HG03159 (cell line): ENCODE results near the gene RSRC1.
"Not testable (repeated sequence)": the region's sequence is repeated elsewhere in the genome, so short reads cannot be mapped to it uniquely, and the experiment has no call there.

ENCODE experiments used
- ATAC-seq: cut with Tn5 transposase; IDR thresholded peaks from one replicate; pipeline ENCODE4 v1.9.1; 2021; ENCODE audit warnings: mild to moderate bottlenecking, moderate library complexity; ENCODE audit not compliant: unreplicated experiment

Gene RSRC1

DNA sequence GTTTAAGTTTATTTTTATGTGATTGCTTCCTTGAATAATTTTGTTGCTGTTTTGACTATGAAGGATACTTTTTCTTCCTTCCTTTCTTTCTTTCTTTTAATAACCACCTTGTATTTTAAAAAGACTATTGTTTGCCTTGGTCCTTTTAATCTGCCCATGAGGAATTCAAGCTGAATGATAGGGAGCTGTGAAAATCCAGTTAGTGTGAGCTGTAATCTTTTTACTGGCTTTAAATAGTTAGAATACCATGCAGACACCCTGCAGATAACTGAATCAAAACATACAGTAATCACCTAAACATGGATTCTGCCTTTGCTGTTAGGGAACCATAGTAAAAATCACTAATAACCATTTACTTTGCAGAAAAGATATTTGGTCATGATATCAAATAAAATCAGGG, 110.7 kb downstream of the RSRC1 start:
- ATAC-seq: no peak

DNA sequence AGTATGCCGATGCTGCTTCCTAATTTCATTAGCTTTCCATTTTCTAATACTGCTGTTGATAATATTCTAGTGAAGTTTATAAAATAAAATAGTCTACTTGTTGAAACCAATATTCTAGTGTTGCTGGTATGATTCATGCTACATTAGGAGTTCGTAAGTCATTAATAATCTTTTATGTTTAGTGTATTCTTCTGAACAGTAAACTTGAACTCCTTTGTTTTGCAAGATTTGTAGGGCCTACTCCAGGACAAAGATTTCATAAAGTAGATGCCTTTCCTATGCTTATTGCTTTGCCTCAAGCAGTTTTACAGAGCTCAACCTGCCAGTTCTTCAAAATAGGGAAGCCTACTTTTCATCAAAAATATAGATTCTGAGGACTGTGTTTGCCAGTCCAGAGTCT, 111.5 kb downstream of the RSRC1 start:
- no peak for ATAC-seq

DNA sequence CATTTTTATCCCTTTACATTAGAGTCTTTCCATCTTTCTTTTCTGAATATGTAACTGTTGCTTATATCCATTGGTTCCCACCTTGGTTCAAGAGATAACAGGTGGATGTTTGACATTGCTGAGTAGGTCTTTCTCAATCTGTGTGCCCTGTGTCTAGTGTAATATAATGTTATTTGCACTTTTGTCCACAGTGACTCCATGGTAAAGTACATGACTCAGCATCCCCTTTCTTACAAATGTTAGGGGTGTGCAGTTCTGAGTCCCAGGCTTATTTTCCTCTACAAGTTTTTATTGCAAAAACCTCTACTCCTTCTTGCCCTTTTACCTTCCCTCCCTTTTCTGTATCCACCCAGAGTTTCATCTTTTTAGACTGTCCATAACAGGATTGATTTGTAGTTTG, 116.5 kb downstream of the RSRC1 start:
- no peak for ATAC-seq

DNA sequence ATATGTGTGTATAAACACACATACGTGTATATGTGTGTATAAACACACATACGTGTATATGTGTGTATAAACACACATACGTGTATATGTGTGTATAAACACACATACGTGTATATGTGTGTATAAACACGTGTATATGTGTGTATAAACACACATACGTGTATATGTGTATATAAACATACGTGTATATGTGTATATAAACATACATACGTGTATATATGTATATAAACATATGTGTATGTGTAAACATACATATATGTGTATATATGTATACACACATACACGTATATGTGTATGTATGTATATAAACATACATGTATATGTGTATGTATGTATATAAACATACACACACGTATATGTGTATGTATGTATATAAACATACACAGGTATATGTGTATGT, 119.1 kb downstream of the RSRC1 start:
- not testable (repeated sequence) for ATAC-seq

DNA sequence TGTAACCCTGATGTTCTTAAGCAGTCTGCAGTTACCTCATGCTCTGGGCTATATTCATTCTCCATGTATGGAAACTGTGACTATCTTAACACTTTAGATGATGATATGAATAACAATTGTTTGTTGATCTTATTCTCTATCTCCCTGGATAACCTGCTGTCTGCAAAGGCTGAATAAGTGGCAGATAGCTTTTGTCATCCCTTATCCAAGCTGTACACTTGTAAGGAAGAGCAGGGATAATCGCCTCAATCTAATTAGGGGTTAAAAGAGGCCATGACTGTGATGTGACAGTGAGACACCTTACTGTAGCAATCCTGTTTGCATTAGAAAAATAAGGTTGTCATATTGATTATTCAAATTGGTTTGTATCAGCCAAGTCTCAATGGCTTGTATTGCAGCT, 123.9 kb downstream of the RSRC1 start:
- ATAC-seq: no peak

DNA sequence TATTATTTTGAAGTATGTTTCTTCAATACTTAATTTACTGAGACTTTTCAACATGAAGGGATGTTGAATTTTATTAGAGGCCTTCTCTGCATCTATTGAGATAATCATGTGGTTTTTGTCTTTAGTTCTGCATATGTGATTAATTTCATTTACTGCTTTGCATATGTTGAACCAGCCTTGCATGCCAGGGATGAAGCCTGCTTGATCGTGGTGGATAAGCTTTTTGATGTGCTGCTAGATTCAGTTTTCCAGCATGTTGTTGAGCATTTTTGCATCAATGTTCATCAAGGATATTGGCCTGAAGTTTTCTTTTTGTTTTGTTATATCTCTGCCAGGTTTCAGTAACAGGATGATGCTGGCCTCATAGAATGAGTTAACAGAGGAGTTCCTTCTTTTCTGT, 134.4 kb downstream of the RSRC1 start:
- no peak for ATAC-seq

DNA sequence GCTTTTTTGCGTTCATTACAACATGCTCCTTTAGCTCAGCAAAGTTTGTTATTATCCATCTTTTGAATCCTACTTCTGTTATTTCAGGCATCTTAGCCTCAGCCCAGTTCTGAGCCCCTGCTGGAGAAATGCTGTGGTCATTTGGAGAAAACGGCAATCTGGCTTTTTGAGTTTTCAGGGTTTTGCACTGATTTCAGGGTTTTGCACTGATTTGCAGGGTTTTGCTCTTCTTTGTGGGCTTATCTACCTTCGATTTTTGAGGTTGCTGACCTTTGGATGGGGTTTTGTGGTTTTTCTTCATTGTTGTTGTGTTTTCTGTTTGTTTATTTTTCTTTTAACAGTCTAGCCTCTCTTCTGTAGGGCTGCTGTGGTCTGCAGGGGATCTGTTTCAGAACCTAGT, 137.4 kb downstream of the RSRC1 start:
- no peak for ATAC-seq

DNA sequence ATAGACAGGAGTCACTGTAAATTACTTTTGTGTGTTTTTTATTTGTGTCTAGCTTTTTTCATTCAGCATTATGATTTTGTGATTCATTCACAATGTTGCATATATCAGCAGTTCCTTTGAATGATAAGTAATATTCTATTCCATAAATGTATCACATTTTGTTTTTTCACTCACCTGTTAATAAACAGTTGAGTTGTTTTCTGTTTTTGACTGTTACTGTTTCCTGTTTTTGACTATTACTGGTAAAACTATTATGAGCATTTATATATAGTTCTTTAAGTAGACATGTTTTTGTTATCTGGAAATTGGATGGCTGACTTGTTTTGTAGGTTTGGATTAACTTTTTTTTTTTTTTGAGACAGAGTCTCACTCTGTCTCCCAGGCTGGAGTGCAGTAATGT, 138.4 kb downstream of the RSRC1 start:
- no peak for ATAC-seq

DNA sequence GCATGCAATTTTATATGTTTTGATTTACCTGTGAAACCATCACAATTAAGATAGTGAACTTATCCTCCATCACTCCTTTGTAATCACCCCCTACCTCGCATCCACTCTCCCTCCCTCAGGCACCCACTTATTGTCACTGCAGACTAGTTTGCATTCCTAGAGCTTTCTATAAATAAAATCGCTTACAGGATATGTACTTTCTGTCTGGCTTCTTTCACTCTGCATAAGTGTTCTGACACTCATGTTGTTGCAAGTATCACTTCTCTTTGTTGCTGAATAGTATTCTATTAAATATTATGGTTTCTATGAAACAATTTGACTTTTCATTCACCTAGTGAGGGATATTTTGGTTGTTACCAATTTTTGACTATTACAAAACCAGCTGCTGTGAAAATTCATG, 139.3 kb downstream of the RSRC1 start:
- ATAC-seq: peak; percentile 66

DNA sequence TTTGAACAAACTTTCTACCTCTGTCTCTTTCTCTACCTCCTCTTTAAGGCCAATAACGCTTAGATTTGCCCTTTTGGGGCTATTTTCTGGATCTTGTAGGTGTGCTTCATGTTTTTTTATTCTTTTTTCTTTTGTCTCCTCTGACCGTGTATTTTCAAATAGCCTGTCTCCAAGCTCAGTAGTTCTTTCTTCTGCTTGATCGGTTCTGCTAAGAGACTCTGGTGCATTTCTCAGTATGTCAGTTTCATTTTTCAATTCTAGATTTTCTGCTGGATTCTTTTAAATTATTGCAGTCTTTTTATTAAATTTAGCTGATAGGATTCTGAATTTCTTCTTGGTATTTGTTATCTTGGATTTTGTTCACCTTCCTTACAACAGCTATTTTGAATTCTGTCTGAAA, 148.7 kb downstream of the RSRC1 start:
- ATAC-seq: no peak

DNA sequence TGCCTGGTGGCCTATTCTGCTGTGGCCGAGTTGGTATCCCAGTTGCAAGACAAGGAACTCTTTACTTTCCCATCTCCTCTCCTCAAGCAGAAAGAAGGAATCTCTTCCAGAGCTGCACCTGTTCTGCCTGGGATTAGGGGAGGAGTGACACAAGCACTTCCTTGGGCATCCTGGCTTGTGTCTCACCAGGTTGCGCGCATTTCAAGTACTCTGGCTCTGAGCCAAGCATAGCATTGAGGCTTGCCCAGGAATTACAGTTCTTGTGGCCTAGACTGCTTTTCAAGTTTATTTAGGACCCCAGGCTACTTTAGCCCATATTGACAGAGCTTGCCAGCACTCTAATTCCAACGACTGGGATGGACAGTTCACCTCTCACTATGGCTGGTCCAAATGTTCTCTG, 150.5 kb downstream of the RSRC1 start:
- ATAC-seq: no peak

DNA sequence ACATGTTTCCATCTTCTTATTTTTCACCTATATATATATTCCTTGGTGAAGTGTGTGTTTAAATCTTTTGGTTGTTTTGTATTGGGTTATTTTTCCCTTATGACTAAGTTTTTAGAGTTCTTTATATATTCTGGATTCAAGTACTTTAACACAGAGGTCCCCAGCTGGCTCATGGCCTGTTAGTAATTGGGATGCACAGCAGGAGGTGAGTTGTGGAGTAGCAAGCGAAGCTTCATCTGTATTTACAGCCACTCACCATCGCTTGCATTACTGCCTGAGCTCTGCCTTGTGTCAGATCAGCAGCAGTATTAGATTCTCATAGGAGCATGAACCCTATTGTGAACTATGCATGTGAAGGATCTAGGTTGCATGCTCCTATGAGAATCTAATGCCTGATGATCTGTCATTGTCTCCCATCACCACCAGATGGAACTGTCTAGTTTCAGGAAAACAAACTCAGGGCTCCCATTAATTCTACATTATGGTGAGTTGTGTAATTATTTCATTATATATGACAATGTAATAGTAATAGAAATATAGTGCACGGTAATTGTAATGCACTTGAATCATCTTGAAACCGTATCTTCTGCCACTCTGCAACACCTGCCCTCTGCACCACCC, 151.6 kb downstream of the RSRC1 start:
- no peak for ATAC-seq

DNA sequence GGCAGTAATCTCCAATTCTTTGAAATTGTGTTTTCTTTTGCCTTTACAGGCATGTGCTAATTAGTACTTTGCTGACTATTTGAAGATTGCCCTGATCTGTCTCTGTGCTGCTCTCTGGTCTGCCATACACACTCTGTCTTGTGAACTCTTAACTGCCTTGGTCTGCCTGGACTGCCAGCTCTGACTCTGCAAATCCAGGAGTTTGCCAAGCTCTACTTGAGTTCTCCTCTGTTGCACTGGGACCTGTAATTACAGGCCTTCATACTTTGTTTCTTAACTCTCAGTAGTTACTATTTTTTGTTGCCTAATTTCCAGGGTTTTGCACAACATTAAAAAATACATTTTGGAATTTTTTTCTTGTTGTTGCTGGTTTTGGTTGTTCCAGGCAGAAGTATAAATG, 155.0 kb downstream of the RSRC1 start:
- ATAC-seq: no peak

DNA sequence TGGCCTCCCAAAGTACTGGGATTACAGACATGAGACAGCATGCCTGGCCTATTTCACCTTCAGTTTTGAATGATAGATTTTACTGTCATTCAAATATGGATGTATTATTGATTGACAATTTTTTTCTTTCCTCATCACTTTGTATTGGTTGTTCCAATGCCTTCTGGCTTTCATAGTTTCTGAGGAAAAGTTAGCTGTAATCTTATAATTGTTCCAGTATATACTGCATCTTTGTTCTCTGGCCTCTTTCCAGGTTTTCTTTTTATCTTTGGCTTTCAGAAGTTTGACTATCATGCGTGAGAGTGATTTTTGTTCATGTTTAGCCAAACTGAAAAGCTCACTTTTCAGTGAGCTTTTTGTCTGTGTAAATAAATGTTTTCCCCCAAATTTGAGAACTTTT, 157.1 kb downstream of the RSRC1 start:
- no peak for ATAC-seq

DNA sequence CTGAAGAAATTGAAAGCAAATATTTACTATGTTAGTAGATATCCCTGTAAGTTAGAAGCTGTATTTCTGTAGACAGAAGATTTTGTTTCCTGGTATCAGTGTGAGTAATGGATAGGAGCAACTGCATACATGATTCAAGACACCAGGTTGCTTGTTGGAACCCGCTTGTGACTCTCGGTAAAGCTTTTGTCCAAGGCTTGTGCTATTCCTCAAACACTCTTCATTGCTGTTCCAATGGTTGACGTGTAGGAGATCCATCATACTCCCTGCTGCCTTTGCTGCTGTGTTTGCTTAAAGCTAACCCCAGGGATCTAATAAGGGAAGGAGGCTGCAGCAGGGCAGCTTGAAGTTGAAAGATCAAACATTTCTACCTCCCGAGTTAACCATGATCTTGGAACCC, 160.1 kb downstream of the RSRC1 start:
- ATAC-seq: no peak

DNA sequence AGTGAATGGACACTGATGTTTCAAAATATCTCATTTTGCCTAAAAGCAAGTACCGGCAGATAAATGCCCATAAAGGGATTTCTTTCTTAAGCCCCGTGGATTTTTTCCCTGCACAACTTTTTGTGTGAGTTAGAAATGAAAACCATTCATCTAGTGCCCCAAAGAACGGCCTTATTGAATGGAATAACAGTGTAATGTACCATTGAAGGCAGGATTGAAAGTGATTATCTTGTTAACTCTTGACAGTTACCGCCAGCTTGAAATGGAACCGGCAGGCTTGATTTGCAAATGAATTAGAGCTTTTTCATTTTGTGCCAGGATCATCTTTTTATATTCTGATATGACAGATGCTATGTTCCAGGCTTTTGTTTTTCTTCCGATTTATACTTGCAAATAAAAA, 162.2 kb downstream of the RSRC1 start:
- no peak for ATAC-seq

DNA sequence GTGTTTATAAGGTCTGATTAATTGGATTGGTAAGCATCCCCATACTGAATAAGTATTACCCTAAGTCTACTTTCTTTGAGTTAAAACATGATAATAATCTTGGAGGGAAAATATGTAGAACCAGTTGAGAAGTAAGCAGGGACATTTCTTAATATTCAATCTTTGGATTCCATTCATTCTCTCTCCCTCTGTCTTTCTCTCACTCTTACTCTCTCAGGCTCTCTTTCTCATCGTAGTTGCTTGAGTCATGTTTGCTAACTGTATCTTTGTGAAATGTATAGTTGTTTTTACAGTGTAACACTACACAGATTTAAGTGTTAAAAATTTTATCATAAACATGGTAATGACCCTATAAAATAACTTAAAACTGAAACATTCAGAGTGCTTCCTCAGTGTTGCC, 163.8 kb downstream of the RSRC1 start:
- no peak for ATAC-seq

DNA sequence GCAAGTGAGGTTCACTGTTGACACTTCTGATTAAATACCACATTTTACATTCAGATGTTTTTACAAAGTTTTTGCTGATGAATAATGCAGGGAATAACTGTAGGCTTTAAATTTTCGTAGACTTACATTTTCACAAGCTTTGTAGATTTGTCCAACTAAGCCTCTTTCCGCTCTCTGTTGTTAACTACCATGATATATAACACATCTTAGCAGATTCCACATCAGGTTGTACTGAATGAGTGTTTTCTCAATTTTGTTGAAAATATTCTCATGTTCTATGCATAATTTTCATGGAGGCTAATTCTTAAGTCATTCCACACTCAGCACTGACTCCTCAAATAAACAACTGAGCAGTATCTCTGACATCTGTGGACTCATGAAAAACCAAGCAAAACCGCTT, 168.3 kb downstream of the RSRC1 start:
- ATAC-seq: no peak

DNA sequence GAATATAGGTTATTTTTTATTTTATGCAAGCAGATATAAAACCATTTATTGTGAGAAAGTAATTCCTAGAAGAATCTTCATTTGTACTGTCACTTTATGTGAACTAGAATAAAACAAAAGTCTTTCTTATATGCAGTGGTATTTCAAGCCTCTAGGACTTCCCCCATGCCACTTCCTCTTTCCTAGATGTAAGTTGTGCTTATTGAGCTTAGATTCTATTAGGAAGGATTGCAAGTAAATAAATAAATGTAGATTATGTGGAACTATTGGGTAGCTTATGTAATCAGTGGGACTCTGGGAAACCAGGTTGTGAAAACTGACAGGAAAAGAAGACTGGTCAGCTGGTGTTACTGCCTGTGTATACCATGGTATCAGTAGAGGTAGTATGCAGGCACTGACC, 169.7 kb downstream of the RSRC1 start:
- no peak for ATAC-seq

DNA sequence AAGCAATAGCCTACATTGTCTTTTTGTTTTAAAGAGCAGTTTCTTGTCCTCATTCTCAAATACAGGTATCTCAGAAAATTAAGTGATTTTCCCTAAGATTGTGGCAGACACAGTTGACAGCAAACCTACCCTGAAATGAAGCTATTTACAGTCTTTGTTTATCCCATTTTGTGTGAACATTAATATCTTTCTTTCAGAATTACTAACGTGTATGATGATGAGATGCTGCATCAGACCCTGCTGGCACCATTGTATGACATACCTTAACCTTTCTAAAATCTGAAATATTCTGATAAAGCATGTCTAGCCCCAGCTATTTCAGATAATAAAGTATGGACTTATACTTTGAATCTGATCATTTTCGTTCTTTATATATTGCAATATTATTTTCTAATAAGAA, 185.9 kb downstream of the RSRC1 start:
- no peak for ATAC-seq

DNA sequence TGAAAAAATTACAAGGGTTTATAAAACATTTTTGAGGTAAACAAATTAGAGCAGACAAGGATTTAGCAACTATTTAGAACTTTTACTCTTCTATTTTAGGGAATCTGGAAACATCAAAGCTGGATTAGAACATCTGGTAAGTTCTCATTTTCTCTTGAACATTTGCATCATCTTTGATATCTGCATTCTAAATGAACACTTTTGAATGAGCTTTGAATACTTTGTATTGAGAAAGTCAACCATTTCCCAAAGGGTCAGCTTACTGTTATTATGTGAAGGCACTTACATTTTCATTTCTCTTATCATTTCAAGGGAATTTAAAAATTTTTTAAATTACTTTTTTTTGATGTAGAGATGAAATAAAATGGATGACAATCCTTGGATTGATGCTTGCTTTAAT, 188.1 kb downstream of the RSRC1 start:
- no peak for ATAC-seq

DNA sequence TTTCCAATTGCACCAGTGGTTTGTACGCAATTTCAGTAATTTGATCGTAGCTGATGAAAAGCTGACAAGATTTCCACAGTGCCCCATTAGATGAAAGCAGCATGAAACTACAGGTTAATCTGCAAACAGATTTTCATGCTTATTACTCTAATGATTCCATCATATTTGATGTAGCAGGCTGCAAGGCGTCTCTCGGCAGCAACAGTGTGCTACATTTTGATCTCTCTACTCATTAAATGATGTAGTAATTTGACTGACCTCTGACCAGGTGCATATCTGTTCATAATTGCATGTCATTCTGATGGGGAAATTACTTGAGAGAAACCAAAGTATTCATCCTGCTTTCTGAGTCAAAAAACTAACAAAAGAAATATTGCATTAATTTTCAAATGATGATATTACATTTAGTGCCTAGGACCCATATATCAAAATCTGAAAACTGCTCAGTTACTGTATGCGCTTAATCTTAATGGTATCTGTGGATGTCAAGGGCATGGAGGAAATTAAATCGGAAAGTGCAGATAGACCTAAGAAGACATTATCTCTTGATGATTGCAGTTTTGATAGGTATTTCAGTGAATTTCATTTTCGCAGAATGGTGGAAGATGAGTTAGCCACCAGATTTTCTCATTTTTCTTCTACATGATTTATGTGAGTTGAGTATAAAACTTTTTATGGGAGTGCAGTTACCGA, 198.5 kb downstream of the RSRC1 start:
- no peak for ATAC-seq

DNA sequence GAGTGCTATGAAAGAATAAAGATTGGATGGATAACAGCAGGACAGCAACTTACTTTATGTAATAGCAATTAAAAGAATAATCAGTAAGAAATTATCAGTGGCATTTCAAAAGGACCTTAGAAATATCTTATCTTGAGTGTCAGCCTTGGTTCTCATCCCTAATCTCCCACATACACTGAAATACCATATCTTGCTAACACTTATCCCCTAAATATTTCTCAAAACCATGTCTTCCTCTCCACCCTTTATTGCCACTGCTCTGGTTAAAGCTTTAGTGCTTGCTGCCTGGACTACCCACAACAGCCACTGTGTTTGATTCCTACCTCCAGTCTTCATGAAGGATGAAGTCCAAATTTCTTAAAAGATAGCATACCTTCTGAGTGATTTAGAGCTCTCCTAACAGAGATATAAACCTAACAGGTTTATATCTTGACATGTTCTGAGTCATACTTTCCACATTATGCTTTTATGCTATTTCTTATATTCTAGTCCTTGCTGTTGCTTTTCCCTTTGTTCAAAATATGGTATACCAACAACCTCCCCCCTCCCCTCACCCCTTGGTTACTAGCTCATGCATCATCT, 202.8 kb downstream of the RSRC1 start:
- ATAC-seq: no peak
